Mesodermal cell (in vitro differentiated cells): ENCODE measurements around the gene THBS4.
A peak's percentile ranks its signal among the peaks of the same experiment; 100 is the strongest.

Source experiments
- H3K27ac ChIP-seq: 2 replicates; pipeline ENCODE4 v1.7.0; 2013; ENCODE audit warnings: mild to moderate bottlenecking, low read depth, low read length, moderate library complexity; ENCODE audit not compliant: severe bottlenecking
- H3K36me3 ChIP-seq: 2 replicates; pipeline ENCODE4 v1.7.1; 2013; ENCODE audit warnings: mild to moderate bottlenecking, low read length, moderate library complexity; ENCODE audit not compliant: control insufficient read depth, insufficient read depth
- H3K4me1 ChIP-seq: one replicate; pipeline ENCODE4 v1.7.1; 2013; ENCODE audit warnings: mild to moderate bottlenecking, low read length; ENCODE audit not compliant: insufficient read depth, control insufficient read depth, poor library complexity, severe bottlenecking
- H3K4me3 ChIP-seq: 2 replicates; pipeline ENCODE4 v1.7.0; 2013; ENCODE audit warnings: low read length, control low read depth, mild to moderate bottlenecking; ENCODE audit not compliant: insufficient read depth, poor library complexity, severe bottlenecking; ENCODE audit errors: extremely low read depth
- H3K9me3 ChIP-seq: 2 replicates; pipeline ENCODE4 v1.7.1; 2013; ENCODE audit warnings: mild to moderate bottlenecking, low read length, moderate library complexity; ENCODE audit not compliant: control insufficient read depth
- WGBS, 2 experiments: methylation state at CpG; one replicate each; pipeline ENCODE4 v1.1.5; 2013; ENCODE audit warnings: missing lambda C conversion rate in 2 of 2; ENCODE audit not compliant: insufficient coverage in 2 of 2; 5-methylcytosine and 5-hydroxymethylcytosine counted together

The THBS4 gene

GRCh38 chr5:80122579-80122978, 87.4 kb downstream of the THBS4 start:
- no peak overlapping the region for H3K4me3 ChIP-seq
- H3K4me1 ChIP-seq: no peaks in the 10 kb centered on the region
- WGBS, 2 experiments: 85 to 92% methylated on average over 1 to 2 of the region's 2 CpGs
- no peaks in the 10 kb centered on the region for H3K36me3 ChIP-seq
- peaks cover 8% of the 10 kb centered on the region for H3K9me3 ChIP-seq
- no peak overlapping the region for H3K27ac ChIP-seq

DNA sequence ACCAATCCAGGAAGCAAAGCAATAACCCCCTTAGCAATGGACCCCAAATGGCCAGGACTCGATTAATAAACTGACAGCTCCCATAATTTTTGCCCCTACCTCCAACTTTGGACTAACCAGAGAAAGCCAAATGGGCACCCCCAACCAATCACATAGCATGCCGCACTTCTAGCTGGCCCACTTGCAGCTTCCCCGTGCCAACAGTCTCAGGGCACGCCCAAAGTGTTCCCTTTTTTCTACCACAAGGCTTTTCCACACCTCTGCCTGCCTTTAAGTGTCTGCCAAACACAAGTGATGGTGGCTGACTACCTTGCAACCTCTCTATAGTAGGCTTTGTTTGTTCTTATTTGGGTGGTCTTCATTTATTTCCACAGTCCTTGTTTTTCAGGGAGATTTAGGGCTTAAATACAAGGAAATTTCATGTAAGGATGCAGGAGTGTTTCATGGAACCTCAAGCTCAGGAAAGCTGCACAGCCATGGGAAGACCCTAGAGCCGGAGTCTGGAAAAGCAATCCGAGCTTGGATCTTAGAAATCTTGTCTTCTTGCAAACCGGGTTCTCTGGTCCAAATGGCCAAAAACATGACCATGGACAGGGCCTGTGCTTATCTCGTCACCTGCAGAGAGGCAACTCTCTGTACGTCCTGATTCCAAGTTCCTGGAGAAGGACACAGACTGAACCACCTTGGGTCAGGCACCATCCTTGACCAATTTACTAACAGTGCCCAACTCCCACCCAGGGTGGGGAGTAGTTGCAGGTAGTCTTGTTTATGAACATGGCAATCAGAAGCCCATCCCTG, 89.2 kb downstream of the THBS4 start:
- no peaks in the 10 kb centered on the region for H3K36me3 ChIP-seq

GRCh38 chr5:80125022-80125961, 90.1 kb downstream of the THBS4 start:
- 90 to 92% methylated on average over 9 to 10 of the region's 11 CpGs for WGBS, 2 experiments
- Histone ChIP-seq H3K27ac (no peak overlapping the region), H3K4me1 (peaks cover 7% of the 10 kb centered on the region), H3K9me3 (peaks cover 4% of the 10 kb centered on the region), H3K36me3 (no peaks in the 10 kb centered on the region), H3K4me3 (no peak overlapping the region)

More for the DNA sequence above, 89.2 kb downstream of the THBS4 start:
- WGBS, 2 experiments: 95 to 98% methylated on average over 8 of the region's 9 CpGs
- Histone ChIP-seq H3K9me3 (peaks cover 4% of the 10 kb centered on the region), H3K27ac (no peak overlapping the region), H3K4me3 (no peak overlapping the region), H3K4me1 (peaks cover 7% of the 10 kb centered on the region)

GRCh38 chr5:80125962-80126480, 90.9 kb downstream of the THBS4 start:
- WGBS, 2 experiments: 80% methylated on average over 3 to 4 of the region's 4 CpGs
- H3K4me3 ChIP-seq: no peak overlapping the region
- H3K9me3 ChIP-seq: peaks cover 5% of the 10 kb centered on the region
- peaks cover 7% of the 10 kb centered on the region for H3K4me1 ChIP-seq
- H3K36me3 ChIP-seq: no peaks in the 10 kb centered on the region
- H3K27ac ChIP-seq: no peak overlapping the region

DNA sequence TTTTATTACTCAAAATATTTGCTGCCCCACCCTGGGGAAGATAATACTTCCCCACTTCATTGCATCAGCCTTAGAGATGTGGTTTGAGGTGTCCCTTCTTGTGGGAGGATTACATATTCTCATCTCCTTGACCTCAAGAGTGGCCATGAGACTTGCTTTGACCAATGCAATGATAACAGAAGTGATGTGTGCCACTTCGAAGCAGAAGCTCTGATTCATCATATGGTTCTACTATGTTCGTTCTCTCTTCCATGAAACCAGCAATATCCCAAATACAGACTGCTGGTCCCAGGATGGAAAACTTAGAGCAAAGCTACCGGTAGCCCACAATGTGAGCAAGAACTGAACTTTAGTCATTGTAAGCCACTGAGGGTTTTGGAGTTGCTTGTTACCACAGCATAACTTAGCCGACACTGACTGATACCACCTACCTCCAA, 92.0 kb downstream of the THBS4 start:
- WGBS, 2 experiments: 94 to 100% methylated on average over 1 to 2 of the region's 4 CpGs
- peaks cover 10% of the 10 kb centered on the region for H3K9me3 ChIP-seq
- no peaks in the 10 kb centered on the region for H3K36me3 ChIP-seq
- no peak overlapping the region for H3K27ac ChIP-seq
- no peak overlapping the region for H3K4me3 ChIP-seq
- peaks cover 7% of the 10 kb centered on the region for H3K4me1 ChIP-seq

DNA sequence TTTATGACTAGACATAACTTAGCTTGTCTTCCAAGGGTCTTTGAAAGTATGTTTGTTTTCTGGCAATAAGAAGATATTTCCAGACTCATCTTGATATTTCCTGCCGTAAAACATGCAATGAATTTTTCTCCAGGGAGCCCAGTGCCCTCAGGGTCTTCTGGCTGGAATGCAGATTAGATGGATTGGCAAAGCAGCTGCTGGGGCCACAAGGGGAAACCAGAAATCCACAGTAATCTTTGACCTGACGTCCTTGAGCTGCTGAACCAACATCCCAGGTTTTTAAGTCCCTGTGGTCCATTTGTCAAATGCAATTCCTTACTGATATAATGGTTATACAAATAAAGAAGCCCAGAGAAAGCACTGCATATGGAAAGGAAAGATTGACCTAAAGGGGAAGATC, 93.0 kb downstream of the THBS4 start:
- peaks cover 7% of the 10 kb centered on the region for H3K4me1 ChIP-seq
- peak overlapping the region; percentile 54 for H3K27ac ChIP-seq
- H3K9me3 ChIP-seq: peaks cover 10% of the 10 kb centered on the region
- no peak overlapping the region for H3K4me3 ChIP-seq
- H3K36me3 ChIP-seq: no peaks in the 10 kb centered on the region
- no CpG with 5 or more reads among the region's 2 CpGs for WGBS, 2 experiments

DNA sequence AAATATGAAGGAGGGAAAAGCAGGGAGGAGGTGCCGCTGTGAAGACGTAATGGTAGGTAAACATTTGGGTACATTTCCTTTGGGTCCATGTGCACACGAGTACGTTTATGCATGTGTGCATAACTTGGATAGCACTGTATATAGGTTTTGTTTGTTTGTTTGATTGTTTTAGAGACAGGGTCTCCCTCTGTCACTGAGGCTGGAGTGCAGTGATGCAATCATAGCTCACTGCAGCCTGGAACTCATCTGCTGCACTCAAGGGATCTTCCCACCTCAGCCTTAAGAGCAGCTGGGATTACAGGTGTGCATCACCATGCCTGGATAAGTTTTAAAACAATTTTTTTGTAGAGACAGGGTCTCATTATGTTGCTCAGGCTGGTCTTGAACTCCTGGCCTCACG, 94.0 kb downstream of the THBS4 start:
- H3K4me3 ChIP-seq: no peak overlapping the region

More for the DNA sequence above, 94.0 kb downstream of the THBS4 start:
- H3K27ac ChIP-seq: no peak overlapping the region
- peaks cover 10% of the 10 kb centered on the region for H3K9me3 ChIP-seq
- no peaks in the 10 kb centered on the region for H3K36me3 ChIP-seq
- peaks cover 7% of the 10 kb centered on the region for H3K4me1 ChIP-seq
- WGBS, 2 experiments: 93 to 94% methylated on average over 4 to 5 of the region's 5 CpGs
